ENCODE results near the gene EEF2. TPM values are rescaled to one million over a fixed set of nuclear protein-coding genes. Genes with fewer than 3 reads are reported as not detected.

EEF2 gene
- total RNA-seq, 1 experiment from 2014 or later = 2,701 TPM

- ChIA-PET CTCF (no interaction called here), POLR2A (ENCODE audit: low non-redundant PET) (interaction anchor here (0.6 kb wide), 1 partner anchor 48 kb away, joined by 3 read pairs; no protein-coding TSS in a partner anchor)
- Histone ChIP-seq H3K9me3 (ENCODE audit: low read depth, low read length, poor library complexity, severe bottlenecking) (no peaks in the 10 kb centered on the region), H3K4me1 (ENCODE audit: insufficient read depth, low read length, poor library complexity, severe bottlenecking) (peaks cover 13% of the 10 kb centered on the region), H3K36me3 (ENCODE audit: insufficient read depth, low read length, poor library complexity, severe bottlenecking) (peaks cover 42% of the 10 kb centered on the region), H3K27ac (ENCODE audit: low read depth, low read length, poor library complexity, severe bottlenecking) (no peak overlapping the region), H3K27me3 (replicated peaks; ENCODE audit: insufficient read depth, low read depth, low read length, poor library complexity) (no peaks in the 10 kb centered on the region), H3K4me3 (ENCODE audit: low read depth, low read length, poor library complexity, severe bottlenecking) (no peak overlapping the region)
- DNase-seq (ENCODE audit: low spot score) = no peak
- intact Hi-C loops (cut with micrococcal nuclease; ENCODE audit: unreplicated experiment) = no loop called here
- TF ChIP-seq EZH2 (IDR thresholded peaks at IDR 0.05; ENCODE audit: borderline replicate concordance, low read depth, low read length, poor library complexity, severe bottlenecking) = no peak
- TF ChIP-seq CTCF (conservative IDR thresholded peaks at IDR 0.05; ENCODE audit: low read depth, low read length) = no peak
- BruUV-seq (replicated peaks) = no TSS peak
Measured at GRCh38 chr19:4033028-4033956, 48.0 kb upstream of the EEF2 start.

GRCh38 chr19:4032436-4032835 lies 47.2 kb upstream of the EEF2 start:
- Histone ChIP-seq H3K9me3 (ENCODE audit: low read depth, low read length, poor library complexity, severe bottlenecking) (no peaks in the 10 kb centered on the region), H3K27me3 (replicated peaks; ENCODE audit: insufficient read depth, low read depth, low read length, poor library complexity) (no peaks in the 10 kb centered on the region), H3K4me3 (ENCODE audit: low read depth, low read length, poor library complexity, severe bottlenecking) (no peak overlapping the region), H3K27ac (ENCODE audit: low read depth, low read length, poor library complexity, severe bottlenecking) (no peak overlapping the region), H3K4me1 (ENCODE audit: insufficient read depth, low read length, poor library complexity, severe bottlenecking) (peaks cover 13% of the 10 kb centered on the region), H3K36me3 (ENCODE audit: insufficient read depth, low read length, poor library complexity, severe bottlenecking) (peaks cover 36% of the 10 kb centered on the region)
- DNase-seq (ENCODE audit: low spot score) = peak; percentile 82
- BruUV-seq (replicated peaks) = no TSS peak
- TF ChIP-seq EZH2 (IDR thresholded peaks at IDR 0.05; ENCODE audit: borderline replicate concordance, low read depth, low read length, poor library complexity, severe bottlenecking) (no peak), CTCF (conservative IDR thresholded peaks at IDR 0.05; ENCODE audit: low read depth, low read length) (no peak)
- ChIA-PET POLR2A (ENCODE audit: low non-redundant PET) (no interaction called here), CTCF (no interaction called here)
- intact Hi-C loops (cut with micrococcal nuclease; ENCODE audit: unreplicated experiment) = no loop called here

- Histone ChIP-seq H3K27ac (ENCODE audit: low read depth, low read length, poor library complexity, severe bottlenecking) (no peak overlapping the region), H3K36me3 (ENCODE audit: insufficient read depth, low read length, poor library complexity, severe bottlenecking) (peaks cover 29% of the 10 kb centered on the region), H3K9me3 (ENCODE audit: low read depth, low read length, poor library complexity, severe bottlenecking) (no peaks in the 10 kb centered on the region), H3K27me3 (replicated peaks; ENCODE audit: insufficient read depth, low read depth, low read length, poor library complexity) (no peaks in the 10 kb centered on the region), H3K4me3 (ENCODE audit: low read depth, low read length, poor library complexity, severe bottlenecking) (no peak overlapping the region), H3K4me1 (ENCODE audit: insufficient read depth, low read length, poor library complexity, severe bottlenecking) (peaks cover 13% of the 10 kb centered on the region)
- ChIA-PET CTCF (no interaction called here), POLR2A (ENCODE audit: low non-redundant PET) (no interaction called here)
- TF ChIP-seq EZH2 (IDR thresholded peaks at IDR 0.05; ENCODE audit: borderline replicate concordance, low read depth, low read length, poor library complexity, severe bottlenecking) = no peak
- no peak for TF ChIP-seq CTCF (conservative IDR thresholded peaks at IDR 0.05; ENCODE audit: low read depth, low read length)
- DNase-seq (ENCODE audit: low spot score) = no peak
- BruUV-seq (replicated peaks) = no TSS peak
- intact Hi-C loops (cut with micrococcal nuclease; ENCODE audit: unreplicated experiment) = no loop called here
Measured at GRCh38 chr19:4031420-4031819, 46.2 kb upstream of the EEF2 start.

Measured in A673 (cell line).